Loucy (cell line): ENCODE results near the gene CRYGD.
"Not testable (repeated sequence)": the region's sequence is repeated elsewhere in the genome, so short reads cannot be mapped to it uniquely, and the experiment has no call there.

ENCODE experiments used
- CTCF ChIP-seq: fragments of 200-600 bp; sonication (generic); conservative IDR thresholded peaks from 2 replicates; pipeline ENCODE4 v1.5.1; 2014; ENCODE audit warnings: mild to moderate bottlenecking, antibody characterized with exemption, low read length
- EZH2phosphoT487 ChIP-seq: fragments of 200-600 bp; IDR thresholded peaks from 2 replicates; pipeline ENCODE4 v1.6.1; 2018; ENCODE audit warnings: antibody characterized with exemption, mild to moderate bottlenecking, moderate library complexity, borderline replicate concordance

- not testable (repeated sequence) for TF ChIP-seq CTCF, EZH2phosphoT487
These were observed 6.9 kb downstream of the CRYGD start for GRCh38 chr2:208117390-208117789.
